ENCODE results near the gene HOXC9. TPM values are rescaled to one million over a fixed set of nuclear protein-coding genes. Genes with fewer than 3 reads are reported as not detected.

The HOXC9 gene
- total RNA-seq, 4 donors from 2014 or later: 0.28 to 2.0 (median 0.44) TPM; not detected in 1

GRCh38 chr12:53964315-53964713 is 35.6 kb upstream of the HOXC9 start:
- no peak for DNase-seq (ENCODE audit: low spot score)
- TF ChIP-seq CTCF (IDR thresholded peaks at IDR 0.05): no peak
- no peak for ATAC-seq (ENCODE audit: low FRiP score)

- DNase-seq (ENCODE audit: low spot score) (no peak), ATAC-seq (ENCODE audit: low FRiP score) (no peak)
- TF ChIP-seq CTCF (IDR thresholded peaks at IDR 0.05): no peak
These were observed 34.5 kb upstream of the HOXC9 start for GRCh38 chr12:53965281-53966084.

GRCh38 chr12:53966085-53966384 is 33.9 kb upstream of the HOXC9 start:
- ATAC-seq (ENCODE audit: low FRiP score): no peak
- no peak for TF ChIP-seq CTCF (IDR thresholded peaks at IDR 0.05)

GRCh38 chr12:53966385-53967133 is 33.4 kb upstream of the HOXC9 start:
- ATAC-seq (ENCODE audit: low FRiP score) (no peak), DNase-seq (ENCODE audit: low spot score) (no peak)
- no peak for TF ChIP-seq CTCF (IDR thresholded peaks at IDR 0.05)

More at GRCh38 chr12:53966085-53966384, 33.9 kb upstream of the HOXC9 start:
- DNase-seq (ENCODE audit: low spot score): no peak

GRCh38 chr12:53967421-53967925 is 32.5 kb upstream of the HOXC9 start:
- DNase-seq (ENCODE audit: low spot score) (no peak), ATAC-seq (ENCODE audit: low FRiP score) (no peak)
- no peak for TF ChIP-seq CTCF (IDR thresholded peaks at IDR 0.05)

- DNase-seq (ENCODE audit: low spot score): no peak
- no peak for TF ChIP-seq CTCF (IDR thresholded peaks at IDR 0.05)
- no peak for ATAC-seq (ENCODE audit: low FRiP score)
These were observed 31.5 kb upstream of the HOXC9 start for GRCh38 chr12:53968214-53969127.
